NCI-H187 treated with DMSO at 0.1 percent for 48 hours (cell line): Measurements from ENCODE around the gene N4BP3.
"Not testable (repeated sequence)": the region's sequence is repeated elsewhere in the genome, so short reads cannot be mapped to it uniquely, and the experiment has no call there.

Source experiments
- DNase-seq: peaks from one replicate; lab custom pipeline; 2025; lab: John Stamatoyannopoulos, UW

N4BP3 gene

GRCh38 chr5:178122346-178122745 is 9.0 kb downstream of the N4BP3 start:
- no peak for DNase-seq

GRCh38 chr5:178123094-178123965 is 10.0 kb downstream of the N4BP3 start:
- no peak for DNase-seq

- no peak for DNase-seq
Observed at GRCh38 chr5:178123966-178124925, 10.9 kb downstream of the N4BP3 start.

DNA sequence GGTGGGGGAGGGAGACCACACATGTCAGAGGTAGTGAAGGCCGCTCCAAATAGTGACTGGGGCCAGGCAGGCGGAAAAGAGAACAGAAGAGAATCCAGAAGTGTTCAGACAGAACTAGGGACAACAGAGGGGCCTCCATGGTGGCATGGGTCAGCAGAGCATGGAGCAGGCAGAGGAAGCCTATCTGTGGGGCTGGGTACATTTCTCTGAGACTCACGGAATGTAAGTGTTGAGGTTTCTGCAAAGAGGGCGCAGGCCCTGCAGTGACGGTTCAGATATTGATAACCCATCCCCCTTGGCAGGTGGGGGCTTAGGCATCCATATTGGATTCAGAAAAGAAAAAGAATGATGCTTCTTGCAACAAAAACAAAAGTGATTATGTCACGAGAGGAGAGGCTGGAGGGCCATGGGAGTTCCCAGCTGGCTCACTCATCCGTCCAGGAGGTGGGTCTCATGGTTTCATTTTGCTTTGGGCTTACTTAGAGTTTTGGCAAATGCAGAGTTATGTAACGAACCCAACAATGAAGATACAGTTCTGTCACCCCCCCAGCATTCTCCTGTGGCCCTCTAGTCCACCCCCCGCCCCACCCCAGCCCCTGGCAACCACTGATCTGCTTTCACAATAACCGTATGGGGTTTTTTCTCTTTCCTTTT is 12.0 kb downstream of the N4BP3 start:
- no peak for DNase-seq

GRCh38 chr5:178126556-178126955 is 13.2 kb downstream of the N4BP3 start:
- DNase-seq: no peak

GRCh38 chr5:178127300-178128009 is 14.1 kb downstream of the N4BP3 start:
- not testable (repeated sequence) for DNase-seq

DNA sequence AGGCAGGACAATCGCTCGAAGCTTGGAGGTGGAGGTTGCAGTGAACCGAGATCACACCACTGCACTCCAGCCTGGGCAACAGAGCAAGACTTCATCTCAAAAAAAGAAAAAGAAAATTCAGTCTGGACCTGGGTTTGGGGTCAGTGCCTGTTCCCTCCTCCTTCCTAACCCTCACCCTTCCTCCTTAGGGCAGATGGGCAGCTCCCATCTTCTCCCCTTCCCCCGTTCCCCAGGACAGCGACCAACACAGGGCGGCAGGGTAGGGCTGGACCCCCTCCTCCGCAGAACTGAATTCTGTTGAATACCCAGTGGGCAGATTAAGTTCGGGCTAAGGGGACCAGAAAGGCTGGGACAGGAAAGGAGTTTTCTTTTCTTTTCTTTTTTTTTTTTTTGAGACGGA is 16.0 kb downstream of the N4BP3 start:
- DNase-seq: no peak

- DNase-seq: not testable (repeated sequence)
Observed at GRCh38 chr5:178130234-178130575, 16.9 kb downstream of the N4BP3 start.

- no peak for DNase-seq
Observed at GRCh38 chr5:178130576-178131445, 17.5 kb downstream of the N4BP3 start, which contains the start of gene RMND5B. Gene RMND5B, plus strand, starts transcription at chr5:178131014. Its CDS starts 7,106 bp downstream, at chr5:178138120.

- DNase-seq: no peak
Observed at GRCh38 chr5:178131446-178131996, 18.2 kb downstream of the N4BP3 start.

GRCh38 chr5:178136990-178137389 is 23.7 kb downstream of the N4BP3 start:
- DNase-seq: no peak

GRCh38 chr5:178137991-178138390 is 24.7 kb downstream of the N4BP3 start:
- DNase-seq: no peak

- DNase-seq: no peak
Observed at GRCh38 chr5:178141550-178141949, 28.2 kb downstream of the N4BP3 start.

- no peak for DNase-seq
Observed at GRCh38 chr5:178142642-178143041, 29.3 kb downstream of the N4BP3 start.

GRCh38 chr5:178143246-178143645 is 29.9 kb downstream of the N4BP3 start:
- no peak for DNase-seq

DNA sequence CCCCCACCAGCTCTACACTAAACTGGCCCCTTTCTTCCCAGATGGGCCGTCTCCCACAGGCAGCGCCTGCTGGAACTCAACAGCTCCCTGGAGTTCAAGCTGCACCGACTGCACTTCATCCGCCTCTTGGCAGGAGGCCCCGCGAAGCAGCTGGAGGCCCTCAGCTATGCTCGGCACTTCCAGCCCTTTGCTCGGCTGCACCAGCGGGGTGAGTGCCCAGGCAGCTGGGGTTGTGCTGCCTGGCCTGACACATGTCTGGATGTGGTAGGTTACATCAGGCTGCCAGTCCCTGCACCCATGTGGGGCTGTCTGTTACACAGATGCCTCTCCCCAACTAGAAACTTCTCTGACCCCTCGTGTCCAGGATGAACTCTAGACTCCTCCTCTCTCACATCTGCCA is 30.6 kb downstream of the N4BP3 start:
- no peak for DNase-seq

- DNase-seq: no peak
Observed at GRCh38 chr5:178145965-178146820, 32.9 kb downstream of the N4BP3 start.

- DNase-seq: no peak
Observed at GRCh38 chr5:178147406-178147805, 34.1 kb downstream of the N4BP3 start.

DNA sequence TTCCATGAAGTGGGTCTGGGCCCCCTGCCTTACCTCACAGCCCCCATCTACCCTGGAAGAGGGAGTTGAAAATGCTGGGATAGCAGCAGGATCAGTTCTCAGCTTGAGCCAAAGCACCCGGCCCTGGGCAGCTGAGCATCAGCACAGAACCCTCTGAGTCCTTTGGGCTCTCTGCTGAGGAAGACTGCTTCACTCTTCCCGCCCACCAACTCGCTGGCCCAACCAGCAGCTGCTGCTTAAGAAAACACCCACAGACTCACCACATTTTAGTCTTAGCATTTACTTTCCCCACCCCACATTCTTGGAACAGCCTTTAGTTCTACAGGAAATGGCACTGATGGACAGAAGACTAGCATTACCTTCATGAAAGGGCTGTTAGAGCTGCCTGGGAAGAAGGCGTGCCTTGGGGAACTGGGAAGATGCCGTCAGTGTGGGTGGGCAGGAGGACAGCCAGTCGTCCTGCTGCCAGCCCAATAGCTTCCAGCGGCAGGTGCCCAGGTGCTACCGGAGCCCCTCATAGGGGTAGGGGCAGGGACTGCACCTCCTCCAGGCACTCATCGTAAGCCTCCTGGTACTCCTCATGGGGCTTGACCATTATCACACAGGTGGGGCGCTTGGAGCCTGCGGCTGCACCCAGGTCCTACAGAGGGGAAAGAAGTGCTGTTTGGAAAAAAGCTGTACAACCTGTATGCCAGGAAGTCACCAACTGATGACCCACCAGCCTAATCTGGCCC is 36.0 kb downstream of the N4BP3 start:
- DNase-seq: no peak
